CD4-positive, alpha-beta T cell (primary cell): ENCODE results near the gene GSE1. TPM values are rescaled to one million over a fixed set of nuclear protein-coding genes. Genes with fewer than 3 reads are reported as not detected.

Experiments
- ATAC-seq: fragments of 200-7000 bp; cut with Tn5 transposase; one replicate; pipeline ENCODE4 v1.10.0; 2022; ENCODE audit warnings: mild to moderate bottlenecking; ENCODE audit not compliant: poor library complexity
- CTCF ChIA-PET: fragments of 350-600 bp; sonication (Branson Sonifier 250); formaldehyde crosslinking; loops from one replicate; lab custom pipeline; 2021; ENCODE audit warnings: antibody characterized with exemption, inconsistent platforms; lab: Charles Lee
- POLR2A ChIA-PET: fragments of 350-600 bp; sonication (Branson Sonifier 250); formaldehyde crosslinking; loops from one replicate; lab custom pipeline; 2021; ENCODE audit warnings: antibody characterized with exemption, inconsistent platforms; lab: Charles Lee
- DNase-seq, 14 experiments: peaks; one replicate each; pipeline ENCODE4 v3.0.0-alpha.2; 2013 to 2020; ENCODE audit warnings: mixed read lengths in 2 of 14
- H3K27ac ChIP-seq, 2 donors: one replicate each; pipeline versions ENCODE4 v1.5.1 to v1.7.0; 2013; ENCODE audit warnings: low read length in 2 of 2, low read depth in 1 of 2, mild to moderate bottlenecking in 1 of 2
- H3K27me3 ChIP-seq, 2 experiments: 1 replicate in 1 of 2; 2 replicates in 1 of 2; pipeline versions ENCODE4 v1.6.1 to v1.7.0; 2013; ENCODE audit warnings: low read length in 2 of 2, control low read depth in 1 of 2, mild to moderate bottlenecking in 1 of 2, moderate library complexity in 1 of 2; ENCODE audit not compliant: insufficient read depth in 2 of 2, control insufficient read depth in 1 of 2
- H3K36me3 ChIP-seq: one replicate; pipeline ENCODE4 v1.6.1; 2013; ENCODE audit warnings: low read length, control low read depth; ENCODE audit not compliant: insufficient read depth
- H3K4me1 ChIP-seq: one replicate; pipeline ENCODE4 v1.6.1; 2013; ENCODE audit warnings: low read length, control low read depth; ENCODE audit not compliant: insufficient read depth
- H3K4me3 ChIP-seq: one replicate; pipeline ENCODE4 v1.5.1; 2013; ENCODE audit warnings: mild to moderate bottlenecking, low read length, moderate library complexity
- H3K9me3 ChIP-seq, 2 experiments: 1 replicate in 1 of 2; 2 replicates in 1 of 2; pipeline versions ENCODE4 v1.6.1 to v1.7.0; 2013; ENCODE audit warnings: low read length in 2 of 2, mild to moderate bottlenecking in 2 of 2, control low read depth in 1 of 2, moderate library complexity in 1 of 2; ENCODE audit not compliant: control insufficient read depth in 1 of 2, insufficient read depth in 1 of 2
- H3K27ac Mint-ChIP-seq: one replicate; pipeline ENCODE4 v1.8.0; 2020; ENCODE audit warnings: mixed read lengths
- H3K27me3 Mint-ChIP-seq: one replicate; pipeline ENCODE4 v1.8.0; 2021; ENCODE audit warnings: mixed read lengths
- H3K36me3 Mint-ChIP-seq: one replicate; pipeline ENCODE4 v1.8.0; 2021; ENCODE audit warnings: low read depth, mixed read lengths
- H3K4me1 Mint-ChIP-seq: one replicate; pipeline ENCODE4 v1.8.0; 2021; ENCODE audit warnings: low read depth, mixed read lengths
- H3K4me3 Mint-ChIP-seq: one replicate; pipeline ENCODE4 v1.8.0; 2020; ENCODE audit warnings: mild to moderate bottlenecking, mixed read lengths
- H3K9me3 Mint-ChIP-seq: one replicate; pipeline ENCODE4 v1.8.0; 2020; ENCODE audit warnings: mixed read lengths
- CTCF ChIP-seq: fragments of 200-600 bp; IDR thresholded peaks from one replicate; pipeline ENCODE4 v1.8.0; 2022; ENCODE audit warnings: antibody characterized with exemption, mild to moderate bottlenecking
- intact Hi-C, 2 experiments: fragments of 100-400 bp; cut with DNase I in 1 of 2; cut with micrococcal nuclease in 1 of 2; formaldehyde crosslinking; loops; one replicate each; pipeline versions ENCODE4 v1.15.1 to v1.9.0; 2023 to 2025; cut with DNase I, micrococcal nuclease
- total RNA-seq, 174 experiments: library from RNA in 2 of 174; stranded (reverse) in 2 of 174; gene quantifications; one replicate each; pipeline ENCODE4 v1.2.3 and lab custom pipeline; 2021 to 2026

The GSE1 gene
- total RNA-seq, 2 experiments from 2014 or later: 11.7 to 13.7 TPM

DNA sequence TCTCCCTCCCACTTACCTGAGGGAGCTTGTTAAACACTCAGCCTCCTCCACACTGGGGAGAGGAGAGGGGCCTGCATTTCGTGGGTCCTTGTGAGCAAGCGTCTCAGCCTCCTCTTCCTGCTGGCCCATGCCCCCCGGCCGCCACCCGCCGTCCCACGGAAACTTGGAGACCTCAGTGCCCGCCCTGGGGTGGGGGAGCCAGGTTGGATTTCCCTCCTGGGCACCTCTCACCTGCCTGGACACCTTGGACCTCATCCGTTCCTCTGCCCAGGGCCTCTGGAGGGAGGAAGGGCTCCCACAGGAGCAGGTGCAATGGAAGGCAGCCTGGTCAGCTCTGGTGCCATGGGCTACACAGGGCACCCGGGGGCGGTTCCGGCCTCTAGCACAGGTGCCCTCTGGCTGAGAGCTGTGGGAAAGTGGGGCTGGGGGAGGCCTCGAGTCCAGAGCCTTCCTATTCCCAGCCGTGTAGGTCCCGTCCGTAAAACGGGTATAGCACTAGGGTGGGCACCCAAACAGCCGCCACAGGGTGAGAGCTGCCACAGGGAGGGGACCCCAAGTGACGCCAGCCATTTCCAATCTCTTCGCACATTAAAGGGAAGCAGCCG lies 11.0 kb downstream of the GSE1 start:
- no peak for TF ChIP-seq CTCF
- DNase-seq (no peak), ATAC-seq (no peak)
- no peaks in the 10 kb centered on the region for H3K27me3 Mint-ChIP-seq
- H3K4me3 Mint-ChIP-seq: no peak overlapping the region
- Histone ChIP-seq H3K4me1 (peaks cover 28% of the 10 kb centered on the region), H3K36me3 (peaks cover 2% of the 10 kb centered on the region), H3K4me3 (no peak overlapping the region), H3K27me3 (no peaks in the 10 kb centered on the region), H3K27ac (no peak overlapping the region), H3K9me3 (peaks cover 0 to 11% of the 10 kb centered on the region in 2 experiments)
- H3K36me3 Mint-ChIP-seq: no peaks in the 10 kb centered on the region
- no peaks in the 10 kb centered on the region for H3K9me3 Mint-ChIP-seq
- intact Hi-C loops: no loop called here
- ChIA-PET POLR2A (interaction anchor here (0.6 kb wide), 1 partner anchor 52 kb away, joined by 3 read pairs; no protein-coding TSS in a partner anchor), CTCF (no interaction called here)
- no peak overlapping the region for H3K27ac Mint-ChIP-seq
- peaks cover 18% of the 10 kb centered on the region for H3K4me1 Mint-ChIP-seq

GRCh38 chr16:85624646-85625045 lies 11.5 kb downstream of the GSE1 start:
- Mint-ChIP-seq H3K27me3 (no peaks in the 10 kb centered on the region), H3K4me1 (peaks cover 18% of the 10 kb centered on the region), H3K27ac (no peak overlapping the region), H3K36me3 (no peaks in the 10 kb centered on the region), H3K9me3 (no peaks in the 10 kb centered on the region), H3K4me3 (no peak overlapping the region)
- Histone ChIP-seq H3K4me1 (peaks cover 28% of the 10 kb centered on the region), H3K36me3 (peaks cover 2% of the 10 kb centered on the region), H3K4me3 (no peak overlapping the region), H3K9me3 (peaks cover 3 to 16% of the 10 kb centered on the region in 2 experiments), H3K27ac (no peak overlapping the region), H3K27me3 (no peaks in the 10 kb centered on the region)
- POLR2A ChIA-PET: interaction anchor here (0.6 kb wide), 1 partner anchor 52 kb away, joined by 3 read pairs; no protein-coding TSS in a partner anchor
- TF ChIP-seq CTCF: no peak
- no peak for ATAC-seq
- DNase-seq: no peak
- CTCF ChIA-PET: no interaction called here
- intact Hi-C loops: no loop called here

DNA sequence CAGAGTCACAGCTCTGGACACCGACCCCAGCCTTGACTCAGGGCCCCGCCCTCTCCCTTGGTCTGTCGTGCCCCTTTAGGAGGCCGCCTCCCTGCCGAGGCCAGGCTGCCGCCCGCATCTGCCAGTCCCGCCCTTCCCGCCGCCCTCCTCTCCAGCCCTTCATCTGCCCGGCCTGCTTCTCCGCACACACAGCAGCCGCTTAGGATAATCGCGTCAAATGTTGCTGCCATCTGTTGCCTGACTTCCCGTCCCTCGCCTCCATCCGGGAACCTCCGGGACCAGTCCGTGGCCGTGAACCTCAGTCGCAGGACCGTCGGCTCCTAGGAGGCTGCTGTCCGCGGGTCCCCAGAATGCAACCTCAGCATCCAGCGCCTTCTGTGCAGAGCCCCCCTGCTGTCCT lies 11.9 kb downstream of the GSE1 start:
- no peak overlapping the region for H3K4me3 Mint-ChIP-seq
- no peak for DNase-seq
- no peaks in the 10 kb centered on the region for H3K27me3 ChIP-seq
- no peak overlapping the region for H3K27ac ChIP-seq
- peaks cover 2% of the 10 kb centered on the region for H3K36me3 ChIP-seq
- ChIA-PET POLR2A (no interaction called here), CTCF (no interaction called here)
- no peaks in the 10 kb centered on the region for H3K9me3 Mint-ChIP-seq
- peaks cover 28% of the 10 kb centered on the region for H3K4me1 ChIP-seq
- H3K4me1 Mint-ChIP-seq: peaks cover 18% of the 10 kb centered on the region
- no peak for ATAC-seq
- no peak overlapping the region for H3K4me3 ChIP-seq
- H3K27me3 Mint-ChIP-seq: no peaks in the 10 kb centered on the region
- no peak for TF ChIP-seq CTCF
- no peak overlapping the region for H3K27ac Mint-ChIP-seq
- intact Hi-C loops: no loop called here
- no peaks in the 10 kb centered on the region for H3K36me3 Mint-ChIP-seq
- H3K9me3 ChIP-seq: peaks cover 7 to 20% of the 10 kb centered on the region in 2 experiments
